HCT116 (cell line): Measurements from ENCODE around the gene RNF141. TPM values are rescaled to one million over a fixed set of nuclear protein-coding genes. Genes with fewer than 3 reads are reported as not detected.

Source experiments
- ATAC-seq: fragments of 200-7000 bp; cut with Tn5 transposase; 2 replicates; pipeline ENCODE4 v1.9.1; 2020; ENCODE audit warnings: mild to moderate bottlenecking, moderate library complexity
- BruUV-seq: library from RNA; stranded (reverse); fragments of 400-500 nt; replicated peaks from 2 replicates; lab custom pipeline; 2021; lab: Mats Ljungman, UMichigan
- CTCF ChIA-PET: fragments of 300-600 bp; sonication (Branson Sonifier 250); formaldehyde crosslinking; loops from one replicate; lab custom pipeline; 2021; ENCODE audit warnings: antibody characterized with exemption; lab: Charles Lee
- POLR2A ChIA-PET: fragments of 300-600, 350-600 bp; sonication (Branson Sonifier 250); formaldehyde crosslinking; loops from one replicate; lab custom pipeline; 2021; ENCODE audit warnings: antibody characterized with exemption; lab: Charles Lee
- RAD21 ChIA-PET, 2 experiments: fragments of 300-600 bp; sonication (Branson Sonifier 250); formaldehyde crosslinking; loops; one replicate each; lab custom pipeline; 2023; ENCODE audit warnings: low total read pairs in 2 of 2; ENCODE audit not compliant: uncharacterized antibody in 2 of 2, unreplicated experiment in 2 of 2, low non-redundant PET in 1 of 2; lab: Charles Lee
- DNase-seq: peaks from one replicate; pipeline ENCODE4 v3.0.0-alpha.2; 2010; ENCODE audit warnings: low read depth, low spot score
- H2AFZ ChIP-seq: fragments of 200-600 bp; shearing (Covaris generic), sonication (generic); 2 replicates; pipeline ENCODE4 v1.6.1; 2017; ENCODE audit warnings: low read depth, mixed run types, mixed read lengths, antibody characterized with exemption, low read length; ENCODE audit not compliant: poor library complexity, severe bottlenecking
- H3K27ac ChIP-seq: 2 replicates; pipeline ENCODE4 v1.5.1; 2012; ENCODE audit warnings: low read depth, low read length
- H3K27me3 ChIP-seq: fragments of 200-600 bp; sonication (generic); 2 replicates; pipeline ENCODE4 v1.6.1; 2016; ENCODE audit warnings: mixed run types, low read length, mixed read lengths; ENCODE audit not compliant: insufficient read depth
- H3K36me3 ChIP-seq, 2 experiments: fragments of 200-500 bp in 1 of 2; fragments of 200-600 bp in 1 of 2; sonication (Bioruptor generic) in 1 of 2; sonication (generic) in 1 of 2; 2 replicates each; pipeline versions ENCODE4 v1.5.1 to v1.6.1; 2014 to 2016; ENCODE audit warnings: low read length in 2 of 2, inconsistent platforms in 1 of 2, mixed read lengths in 1 of 2, mixed run types in 1 of 2; ENCODE audit not compliant: insufficient read depth in 2 of 2, control insufficient read depth in 1 of 2
- H3K4me1 ChIP-seq, 2 experiments: fragments of 200-600 bp in 1 of 2; sonication (generic) in 1 of 2; 2 replicates each; pipeline versions ENCODE4 v1.5.1 to v1.6.1; 2012 to 2017; ENCODE audit warnings: low read length in 2 of 2, inconsistent platforms in 1 of 2, mild to moderate bottlenecking in 1 of 2, mixed read lengths in 1 of 2, mixed run types in 1 of 2, moderate library complexity in 1 of 2; ENCODE audit not compliant: insufficient read depth in 2 of 2, control insufficient read depth in 1 of 2
- H3K4me2 ChIP-seq: fragments of 200-600 bp; sonication (generic); 2 replicates; pipeline ENCODE4 v1.6.1; 2017; ENCODE audit warnings: mixed run types, low read length, mixed read lengths
- H3K4me3 ChIP-seq, 2 experiments: fragments of 200-600 bp in 1 of 2; sonication (generic) in 1 of 2; replicated peaks in 1 of 2; 2 replicates each; pipeline ENCODE4 v1.5.1; 2011 to 2016; ENCODE audit warnings: low read length in 2 of 2, control low read depth in 1 of 2, low read depth in 1 of 2, mild to moderate bottlenecking in 1 of 2, mixed read lengths in 1 of 2, mixed run types in 1 of 2
- H3K79me2 ChIP-seq: fragments of 200-600 bp; sonication (generic); 2 replicates; pipeline ENCODE4 v1.6.1; 2017; ENCODE audit warnings: mild to moderate bottlenecking, mixed run types, low read length, moderate library complexity, mixed read lengths; ENCODE audit not compliant: insufficient read depth
- H3K9ac ChIP-seq: fragments of 200-600 bp; sonication (generic); 2 replicates; pipeline ENCODE4 v1.6.1; 2016; ENCODE audit warnings: low read length, mixed read lengths
- H3K9me2 ChIP-seq: fragments of 200-600 bp; sonication (generic), shearing (Covaris generic); 2 replicates; pipeline ENCODE4 v1.6.1; 2017; ENCODE audit warnings: mixed run types, mild to moderate bottlenecking, moderate library complexity; ENCODE audit not compliant: insufficient read depth
- H3K9me3 ChIP-seq, 2 experiments: fragments of 200-500 bp in 1 of 2; fragments of 200-600 bp in 1 of 2; sonication (Bioruptor generic) in 1 of 2; sonication (generic) in 1 of 2; 2 replicates each; pipeline ENCODE4 v1.6.1; 2014 to 2017; ENCODE audit warnings: low read length in 2 of 2, mixed read lengths in 2 of 2, inconsistent platforms in 1 of 2, low read depth in 1 of 2, mild to moderate bottlenecking in 1 of 2, mixed run types in 1 of 2, moderate library complexity in 1 of 2; ENCODE audit not compliant: control insufficient read depth in 1 of 2, insufficient read depth in 1 of 2
- H4K20me1 ChIP-seq: fragments of 200-600 bp; sonication (generic), shearing (Covaris generic); 2 replicates; pipeline ENCODE4 v1.6.1; 2017; ENCODE audit warnings: mixed run types, mild to moderate bottlenecking, moderate library complexity; ENCODE audit not compliant: insufficient read depth
- EZH2 ChIP-seq: fragments of 200-600 bp; sonication (generic); IDR thresholded peaks from 2 replicates; pipeline ENCODE4 v1.6.1; 2017; ENCODE audit warnings: antibody characterized with exemption, mixed run types
- FOSL1 ChIP-seq: IDR thresholded peaks from 2 replicates; pipeline ENCODE4 v1.6.1; 2012; ENCODE audit warnings: low read depth
- JUND ChIP-seq: IDR thresholded peaks from 2 replicates; pipeline ENCODE4 v1.6.1; 2012
- POLR2A ChIP-seq: IDR thresholded peaks from 2 replicates; pipeline ENCODE4 v1.7.0; 2011; ENCODE audit warnings: borderline replicate concordance; ENCODE audit not compliant: insufficient read depth, insufficient read length; ENCODE audit errors: extremely low read depth
- SIN3A ChIP-seq: IDR thresholded peaks from 2 replicates; pipeline ENCODE4 v1.6.1; 2012; ENCODE audit warnings: low read depth
- SP1 ChIP-seq: IDR thresholded peaks from 2 replicates; pipeline ENCODE4 v1.6.1; 2012; ENCODE audit warnings: low read depth
- SRF ChIP-seq: IDR thresholded peaks from 2 replicates; pipeline ENCODE4 v1.6.1; 2012; ENCODE audit warnings: low read depth
- YY1 ChIP-seq: IDR thresholded peaks from 2 replicates; pipeline ENCODE4 v1.6.1; 2011; ENCODE audit warnings: low read length, low read depth, moderate library complexity, mild to moderate bottlenecking; ENCODE audit not compliant: insufficient replicate concordance; ENCODE audit errors: extremely low read depth
- ZNF274 ChIP-seq: fragments of 200-500 bp; sonication (Bioruptor generic); IDR thresholded peaks from 2 replicates; pipeline ENCODE4 v1.6.1; 2014; ENCODE audit warnings: mild to moderate bottlenecking, low read depth, low read length, inconsistent platforms
- intact Hi-C: fragments of 100-400 bp; cut with micrococcal nuclease; formaldehyde crosslinking; loops from 2 replicates; pipeline ENCODE4 v1.10.0; 2022
- total RNA-seq: library from RNA; stranded (reverse); gene quantifications from one replicate; pipeline ENCODE4 v1.2.1, GENCODE V29; 2021; ENCODE audit not compliant: unreplicated experiment
- TF ChIP-seq, protein P1 (sequence below): IDR thresholded peaks from 2 replicates; pipeline ENCODE4 v1.6.1; 2011; ENCODE audit warnings: mild to moderate bottlenecking, low read length, moderate library complexity; ENCODE audit not compliant: insufficient replicate concordance; ENCODE audit errors: extremely low read depth
- TF ChIP-seq, protein P2 (sequence below), 3 experiments: fragments of 200-600 bp in 1 of 3; sonication (generic) in 1 of 3; IDR thresholded peaks in 2 of 3; conservative IDR thresholded peaks in 1 of 3; 2 replicates each; pipeline ENCODE4 v1.5.1; 2012 to 2017; ENCODE audit warnings: low read depth in 2 of 3, low read length in 2 of 3, antibody characterized with exemption in 1 of 3, borderline replicate concordance in 1 of 3, control low read depth in 1 of 3, mild to moderate bottlenecking in 1 of 3, mixed read lengths in 1 of 3, mixed run types in 1 of 3, moderate library complexity in 1 of 3; ENCODE audit not compliant: insufficient read depth in 1 of 3
- TF ChIP-seq, protein P3 (sequence below): IDR thresholded peaks from 2 replicates; pipeline ENCODE4 v1.6.1; 2012

The RNF141 gene
- total RNA-seq, 1 experiment from 2014 or later: 133 TPM

DNA sequence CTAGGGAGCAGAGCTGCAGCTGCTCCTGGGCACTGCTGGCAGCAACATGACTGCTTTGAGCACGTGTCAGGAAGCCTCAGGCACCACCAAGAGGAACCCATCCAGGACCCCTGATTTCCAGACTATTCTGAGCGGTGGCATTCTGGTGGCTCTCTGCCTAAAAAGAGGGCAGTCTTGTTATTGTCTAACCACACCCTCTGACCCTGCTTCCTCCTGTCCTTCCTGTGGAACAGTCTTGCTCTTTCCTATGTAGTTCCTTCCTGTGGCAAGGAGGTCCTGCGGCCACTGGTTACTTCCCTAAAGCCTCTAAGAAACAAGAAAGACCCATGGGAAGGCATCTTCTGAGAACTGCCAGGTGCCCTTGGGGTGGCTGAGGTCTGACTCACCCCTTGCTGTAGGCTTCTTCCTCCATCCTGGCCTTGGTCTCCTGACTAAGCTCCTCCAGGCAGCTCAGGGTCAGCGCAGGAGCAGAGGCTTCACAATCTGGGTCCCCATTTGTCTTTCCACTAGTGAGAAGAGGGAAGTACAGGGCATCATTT is 40.6 kb upstream of the RNF141 start:
- peak; percentile 58; the same call in 1 of the 2 replicates for ATAC-seq
- ChIA-PET RAD21 (no interaction called here), POLR2A (no interaction called here)

DNA sequence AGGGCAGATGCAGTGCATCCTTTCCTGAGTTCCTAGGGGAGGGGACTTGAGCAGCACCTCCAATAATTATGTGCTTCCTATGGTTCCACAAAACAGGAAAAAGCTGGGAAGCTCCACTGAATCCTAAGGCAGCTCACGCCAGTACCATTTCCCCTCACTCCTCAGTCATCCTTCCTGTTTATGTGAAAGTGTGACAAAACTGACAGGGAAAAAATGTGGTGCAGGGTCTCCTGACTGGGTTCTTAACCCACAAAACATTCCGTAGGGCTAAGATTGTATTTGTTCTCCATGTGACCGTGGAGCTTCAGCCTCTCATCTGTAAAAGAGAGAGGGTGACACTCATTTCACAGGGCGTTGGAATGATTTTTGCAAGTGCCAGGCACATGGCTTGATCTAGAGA is 39.6 kb upstream of the RNF141 start:
- intact Hi-C loops: no loop called here
- no peaks in the 10 kb centered on the region for H3K9me3 ChIP-seq
- DNase-seq: no peak
- H3K79me2 ChIP-seq: no peaks in the 10 kb centered on the region
- CTCF ChIA-PET: no interaction called here
- BruUV-seq: no TSS peak
- no peaks in the 10 kb centered on the region for H4K20me1 ChIP-seq
- H3K27me3 ChIP-seq: no peaks in the 10 kb centered on the region
- H2AFZ ChIP-seq: no peak overlapping the region
- H3K4me1 ChIP-seq: peaks cover 0 to 37% of the 10 kb centered on the region in 2 experiments; a peak in 2 of 4 replicates
- ATAC-seq: no peak
- RAD21 ChIA-PET: no interaction called here
- H3K27ac ChIP-seq: no peak overlapping the region
- POLR2A ChIA-PET: no interaction called here
- no peak overlapping the region for H3K4me2 ChIP-seq
- H3K9ac ChIP-seq: no peak overlapping the region
- H3K36me3 ChIP-seq: no peaks in the 10 kb centered on the region
- no peak overlapping the region for H3K4me3 ChIP-seq
- H3K9me2 ChIP-seq: no peaks in the 10 kb centered on the region
- TF ChIP-seq SIN3A (no peak), ZNF274 (no peak), YY1 (no peak), EZH2 (no peak), POLR2A (no peak), SP1 (no peak), SRF (no peak)
- TF ChIP-seq, protein P1, sequence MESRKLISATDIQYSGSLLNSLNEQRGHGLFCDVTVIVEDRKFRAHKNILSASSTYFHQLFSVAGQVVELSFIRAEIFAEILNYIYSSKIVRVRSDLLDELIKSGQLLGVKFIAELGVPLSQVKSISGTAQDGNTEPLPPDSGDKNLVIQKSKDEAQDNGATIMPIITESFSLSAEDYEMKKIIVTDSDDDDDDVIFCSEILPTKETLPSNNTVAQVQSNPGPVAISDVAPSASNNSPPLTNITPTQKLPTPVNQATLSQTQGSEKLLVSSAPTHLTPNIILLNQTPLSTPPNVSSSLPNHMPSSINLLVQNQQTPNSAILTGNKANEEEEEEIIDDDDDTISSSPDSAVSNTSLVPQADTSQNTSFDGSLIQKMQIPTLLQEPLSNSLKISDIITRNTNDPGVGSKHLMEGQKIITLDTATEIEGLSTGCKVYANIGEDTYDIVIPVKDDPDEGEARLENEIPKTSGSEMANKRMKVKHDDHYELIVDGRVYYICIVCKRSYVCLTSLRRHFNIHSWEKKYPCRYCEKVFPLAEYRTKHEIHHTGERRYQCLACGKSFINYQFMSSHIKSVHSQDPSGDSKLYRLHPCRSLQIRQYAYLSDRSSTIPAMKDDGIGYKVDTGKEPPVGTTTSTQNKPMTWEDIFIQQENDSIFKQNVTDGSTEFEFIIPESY: no peak
- TF ChIP-seq, protein P2, sequence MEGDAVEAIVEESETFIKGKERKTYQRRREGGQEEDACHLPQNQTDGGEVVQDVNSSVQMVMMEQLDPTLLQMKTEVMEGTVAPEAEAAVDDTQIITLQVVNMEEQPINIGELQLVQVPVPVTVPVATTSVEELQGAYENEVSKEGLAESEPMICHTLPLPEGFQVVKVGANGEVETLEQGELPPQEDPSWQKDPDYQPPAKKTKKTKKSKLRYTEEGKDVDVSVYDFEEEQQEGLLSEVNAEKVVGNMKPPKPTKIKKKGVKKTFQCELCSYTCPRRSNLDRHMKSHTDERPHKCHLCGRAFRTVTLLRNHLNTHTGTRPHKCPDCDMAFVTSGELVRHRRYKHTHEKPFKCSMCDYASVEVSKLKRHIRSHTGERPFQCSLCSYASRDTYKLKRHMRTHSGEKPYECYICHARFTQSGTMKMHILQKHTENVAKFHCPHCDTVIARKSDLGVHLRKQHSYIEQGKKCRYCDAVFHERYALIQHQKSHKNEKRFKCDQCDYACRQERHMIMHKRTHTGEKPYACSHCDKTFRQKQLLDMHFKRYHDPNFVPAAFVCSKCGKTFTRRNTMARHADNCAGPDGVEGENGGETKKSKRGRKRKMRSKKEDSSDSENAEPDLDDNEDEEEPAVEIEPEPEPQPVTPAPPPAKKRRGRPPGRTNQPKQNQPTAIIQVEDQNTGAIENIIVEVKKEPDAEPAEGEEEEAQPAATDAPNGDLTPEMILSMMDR (IDR thresholded peaks at IDR 0.05 in 2 of 3, conservative IDR thresholded peaks at IDR 0.05 in 1 of 3; ENCODE audit: borderline replicate concordance in 1 of 3, insufficient read depth in 1 of 3, low read depth in 2 of 3, low read length in 2 of 3): no peak
- TF ChIP-seq, protein P3, sequence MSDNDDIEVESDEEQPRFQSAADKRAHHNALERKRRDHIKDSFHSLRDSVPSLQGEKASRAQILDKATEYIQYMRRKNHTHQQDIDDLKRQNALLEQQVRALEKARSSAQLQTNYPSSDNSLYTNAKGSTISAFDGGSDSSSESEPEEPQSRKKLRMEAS: no peak

More for the DNA sequence above, 40.6 kb upstream of the RNF141 start:
- no peaks in the 10 kb centered on the region for H3K9me2 ChIP-seq
- no peaks in the 10 kb centered on the region for H3K27me3 ChIP-seq
- no TSS peak for BruUV-seq
- no peaks in the 10 kb centered on the region for H3K79me2 ChIP-seq
- H3K4me2 ChIP-seq: peak overlapping the region; percentile 48
- intact Hi-C loops: no loop called here
- H3K9me3 ChIP-seq: no peaks in the 10 kb centered on the region
- H4K20me1 ChIP-seq: no peaks in the 10 kb centered on the region
- H3K27ac ChIP-seq: no peak overlapping the region; the same call in 1 of the 2 replicates
- H2AFZ ChIP-seq: no peak overlapping the region
- H3K36me3 ChIP-seq: no peaks in the 10 kb centered on the region
- CTCF ChIA-PET: no interaction called here
- H3K4me1 ChIP-seq: peaks cover 4 to 41% of the 10 kb centered on the region in 2 experiments
- TF ChIP-seq FOSL1 (peak; percentile 30; the same call in 1 of the 2 replicates), JUND (peak; percentile 25; the same call in 1 of the 2 replicates)
- TF ChIP-seq, protein P2 (IDR thresholded peaks at IDR 0.05 in 2 of 3, conservative IDR thresholded peaks at IDR 0.05 in 1 of 3; ENCODE audit: borderline replicate concordance in 1 of 3, insufficient read depth in 1 of 3, low read depth in 2 of 3, low read length in 2 of 3): no peak
- TF ChIP-seq, all 23 proteins: peak for 2
- no peak for DNase-seq
- Histone ChIP-seq H3K9ac (no peak overlapping the region), H3K4me3 (no peak overlapping the region)
